ENCODE data around the gene MEGF9. TPM values are rescaled to one million over a fixed set of nuclear protein-coding genes. Genes with fewer than 3 reads are reported as not detected.

Gene MEGF9
- polyA plus RNA-seq, 1 donor (not counting 4 experiments of a cell fraction or from before 2014, with no cell fraction given) = 11.2 TPM

DNA sequence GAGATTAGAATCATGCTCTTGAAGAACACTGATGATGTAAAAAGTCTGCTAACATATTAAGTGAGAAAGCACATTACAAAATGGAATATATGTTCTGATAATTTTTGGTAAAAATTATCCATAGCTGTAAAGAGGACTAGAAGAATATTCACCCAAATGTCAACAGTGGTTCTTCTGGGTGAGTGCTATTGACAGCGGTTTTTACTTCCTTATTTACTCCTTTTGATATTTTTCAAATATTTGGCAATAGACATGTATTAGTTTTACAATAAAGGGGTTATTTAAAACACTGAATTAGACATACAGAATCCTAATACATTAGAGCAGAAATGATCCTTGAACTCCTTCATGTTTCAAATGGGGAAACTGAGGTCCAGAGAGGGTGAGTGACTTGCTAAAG is 26.9 kb upstream of the MEGF9 start:
- H4K20me1 ChIP-seq (ENCODE audit: control insufficient read depth, extremely low read depth, insufficient read depth, low read length) = no peaks in the 10 kb centered on the region
- dilution Hi-C loops (cut with MboI; ENCODE audit: extremely low pct_ligation_motif_present, low sequenced_read_pairs) = no loop called here
- H3K4me2 ChIP-seq (ENCODE audit: control insufficient read depth, extremely low read depth, insufficient read depth, low read depth, low read length) = no peak overlapping the region
- no peaks in the 10 kb centered on the region for H3K9me1 ChIP-seq (ENCODE audit: control insufficient read depth, extremely low read depth, insufficient read depth, low read length)
- TF ChIP-seq EZH2 (IDR thresholded peaks at IDR 0.05; ENCODE audit: low read length) = no peak
- TF ChIP-seq, protein P1, sequence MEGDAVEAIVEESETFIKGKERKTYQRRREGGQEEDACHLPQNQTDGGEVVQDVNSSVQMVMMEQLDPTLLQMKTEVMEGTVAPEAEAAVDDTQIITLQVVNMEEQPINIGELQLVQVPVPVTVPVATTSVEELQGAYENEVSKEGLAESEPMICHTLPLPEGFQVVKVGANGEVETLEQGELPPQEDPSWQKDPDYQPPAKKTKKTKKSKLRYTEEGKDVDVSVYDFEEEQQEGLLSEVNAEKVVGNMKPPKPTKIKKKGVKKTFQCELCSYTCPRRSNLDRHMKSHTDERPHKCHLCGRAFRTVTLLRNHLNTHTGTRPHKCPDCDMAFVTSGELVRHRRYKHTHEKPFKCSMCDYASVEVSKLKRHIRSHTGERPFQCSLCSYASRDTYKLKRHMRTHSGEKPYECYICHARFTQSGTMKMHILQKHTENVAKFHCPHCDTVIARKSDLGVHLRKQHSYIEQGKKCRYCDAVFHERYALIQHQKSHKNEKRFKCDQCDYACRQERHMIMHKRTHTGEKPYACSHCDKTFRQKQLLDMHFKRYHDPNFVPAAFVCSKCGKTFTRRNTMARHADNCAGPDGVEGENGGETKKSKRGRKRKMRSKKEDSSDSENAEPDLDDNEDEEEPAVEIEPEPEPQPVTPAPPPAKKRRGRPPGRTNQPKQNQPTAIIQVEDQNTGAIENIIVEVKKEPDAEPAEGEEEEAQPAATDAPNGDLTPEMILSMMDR (optimal IDR thresholded peaks at IDR 0.05 in 1 of 3, IDR thresholded peaks at IDR 0.05 in 1 of 3, conservative IDR thresholded peaks at IDR 0.05 in 1 of 3; ENCODE audit: extremely low read depth in 1 of 3, insufficient read depth in 2 of 3, low read length in 3 of 3) = no peak
- peaks cover 3% of the 10 kb centered on the region for H3K4me1 ChIP-seq (ENCODE audit: control insufficient read depth, extremely low read depth, insufficient read depth, low read length)
- H3K36me3 ChIP-seq (ENCODE audit: control insufficient read depth in 2 of 2, extremely low read depth in 1 of 2, insufficient read depth in 2 of 2, low read length in 2 of 2) = no peaks in the 10 kb centered on the region
- H3K9me3 ChIP-seq (ENCODE audit: control insufficient read depth, low read depth, low read length) = no peaks in the 10 kb centered on the region
- no peak overlapping the region for H3K27ac ChIP-seq (ENCODE audit: control insufficient read depth, insufficient read depth, low read length)
- no peak for FAIRE-seq
- H3K79me2 ChIP-seq (ENCODE audit: control insufficient read depth, insufficient read depth, low read length) = no peaks in the 10 kb centered on the region
- H3K4me3 ChIP-seq (ENCODE audit: control insufficient read depth in 2 of 3, extremely low read depth in 1 of 3, insufficient read depth in 2 of 3, low read depth in 1 of 3, low read length in 3 of 3) = no peak overlapping the region
- H2AFZ ChIP-seq (ENCODE audit: control insufficient read depth, low read length) = no peak overlapping the region
- H3K27me3 ChIP-seq (ENCODE audit: control insufficient read depth, extremely low read depth, insufficient read depth, low read length) = no peaks in the 10 kb centered on the region
- H3K9ac ChIP-seq (ENCODE audit: control insufficient read depth, extremely low read depth, insufficient read depth, low read length) = no peak overlapping the region
- no peak for DNase-seq (ENCODE audit: low read depth, low spot score)

DNA sequence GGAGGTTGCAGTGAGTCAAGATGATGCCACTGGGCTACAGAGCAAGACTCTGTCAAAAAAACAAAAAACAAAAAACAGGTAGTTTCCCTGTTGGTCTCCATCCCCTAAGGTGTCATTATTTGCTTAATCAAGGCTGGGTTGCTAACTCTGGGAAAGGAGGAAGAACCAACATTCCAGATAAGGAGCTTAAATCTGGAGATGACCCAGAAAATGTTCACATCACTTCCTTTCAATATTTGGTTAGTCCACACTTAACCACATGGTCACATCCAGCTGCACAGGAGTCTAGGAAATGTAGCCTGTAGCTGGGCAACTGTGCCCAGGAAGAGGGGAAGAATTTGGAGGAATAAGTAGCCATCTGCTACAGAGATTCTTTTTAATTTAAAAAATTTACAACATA is 25.9 kb upstream of the MEGF9 start:
- no peak for FAIRE-seq
- dilution Hi-C loops (cut with MboI; ENCODE audit: extremely low pct_ligation_motif_present, low sequenced_read_pairs) = no loop called here
- Histone ChIP-seq H3K27me3 (ENCODE audit: control insufficient read depth, extremely low read depth, insufficient read depth, low read length) (no peaks in the 10 kb centered on the region), H4K20me1 (ENCODE audit: control insufficient read depth, extremely low read depth, insufficient read depth, low read length) (no peaks in the 10 kb centered on the region), H3K9me3 (ENCODE audit: control insufficient read depth, low read depth, low read length) (no peaks in the 10 kb centered on the region), H2AFZ (ENCODE audit: control insufficient read depth, low read length) (no peak overlapping the region), H3K27ac (ENCODE audit: control insufficient read depth, insufficient read depth, low read length) (no peak overlapping the region), H3K4me1 (ENCODE audit: control insufficient read depth, extremely low read depth, insufficient read depth, low read length) (peaks cover 3% of the 10 kb centered on the region), H3K79me2 (ENCODE audit: control insufficient read depth, insufficient read depth, low read length) (no peaks in the 10 kb centered on the region), H3K9me1 (ENCODE audit: control insufficient read depth, extremely low read depth, insufficient read depth, low read length) (no peaks in the 10 kb centered on the region), H3K36me3 (ENCODE audit: control insufficient read depth in 2 of 2, extremely low read depth in 1 of 2, insufficient read depth in 2 of 2, low read length in 2 of 2) (no peaks in the 10 kb centered on the region), H3K4me3 (ENCODE audit: control insufficient read depth in 2 of 3, extremely low read depth in 1 of 3, insufficient read depth in 2 of 3, low read depth in 1 of 3, low read length in 3 of 3) (no peak overlapping the region), H3K9ac (ENCODE audit: control insufficient read depth, extremely low read depth, insufficient read depth, low read length) (no peak overlapping the region), H3K4me2 (ENCODE audit: control insufficient read depth, extremely low read depth, insufficient read depth, low read depth, low read length) (no peak overlapping the region)
- no peak for DNase-seq (ENCODE audit: low read depth, low spot score)
- TF ChIP-seq EZH2 (IDR thresholded peaks at IDR 0.05; ENCODE audit: low read length) = no peak
- TF ChIP-seq, protein P1 (optimal IDR thresholded peaks at IDR 0.05 in 1 of 3, IDR thresholded peaks at IDR 0.05 in 1 of 3, conservative IDR thresholded peaks at IDR 0.05 in 1 of 3; ENCODE audit: extremely low read depth in 1 of 3, insufficient read depth in 2 of 3, low read length in 3 of 3) = no peak

Measured in keratinocyte (primary cell).